Testis (tissue), 2 donors: Measurements from ENCODE around the gene TOMT.

Source experiments
- POLR2A ChIP-seq: fragments of 450-650 bp; IDR thresholded peaks from one replicate; pipeline ENCODE4 v1.6.1; 2017; ENCODE audit warnings: antibody characterized with exemption, mild to moderate bottlenecking, moderate library complexity
- TF ChIP-seq, protein P1 (sequence below), 3 experiments: fragments of 450-650 bp in 2 of 3; fragments of 200-600 bp in 1 of 3; sonication (generic) in 1 of 3; IDR thresholded peaks; one replicate each; pipeline ENCODE4 v1.5.1; 2016 to 2019; ENCODE audit warnings: antibody characterized with exemption in 3 of 3, mild to moderate bottlenecking in 2 of 3, moderate library complexity in 1 of 3

DNA sequence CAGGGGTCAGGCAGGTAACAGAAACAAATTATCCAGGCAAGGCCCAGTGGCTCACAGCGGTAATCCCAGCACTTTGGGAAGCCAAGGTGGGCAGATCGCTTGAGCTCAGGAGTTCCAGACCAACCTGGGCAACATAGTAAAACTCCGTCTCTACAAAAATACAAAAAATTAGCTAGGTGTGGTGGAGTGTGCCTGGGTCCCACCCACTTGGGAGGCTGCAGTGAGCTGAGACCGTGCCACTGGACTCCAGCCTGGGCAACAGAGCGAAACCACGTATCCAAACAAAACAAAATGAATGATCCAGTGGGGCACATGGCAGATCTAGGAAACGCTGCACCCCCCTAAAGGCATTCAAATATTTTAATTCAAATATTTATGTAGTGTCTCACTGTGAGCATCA lies 35.2 kb upstream of the TOMT start:
- TF ChIP-seq POLR2A: no peak
- TF ChIP-seq, protein P1, sequence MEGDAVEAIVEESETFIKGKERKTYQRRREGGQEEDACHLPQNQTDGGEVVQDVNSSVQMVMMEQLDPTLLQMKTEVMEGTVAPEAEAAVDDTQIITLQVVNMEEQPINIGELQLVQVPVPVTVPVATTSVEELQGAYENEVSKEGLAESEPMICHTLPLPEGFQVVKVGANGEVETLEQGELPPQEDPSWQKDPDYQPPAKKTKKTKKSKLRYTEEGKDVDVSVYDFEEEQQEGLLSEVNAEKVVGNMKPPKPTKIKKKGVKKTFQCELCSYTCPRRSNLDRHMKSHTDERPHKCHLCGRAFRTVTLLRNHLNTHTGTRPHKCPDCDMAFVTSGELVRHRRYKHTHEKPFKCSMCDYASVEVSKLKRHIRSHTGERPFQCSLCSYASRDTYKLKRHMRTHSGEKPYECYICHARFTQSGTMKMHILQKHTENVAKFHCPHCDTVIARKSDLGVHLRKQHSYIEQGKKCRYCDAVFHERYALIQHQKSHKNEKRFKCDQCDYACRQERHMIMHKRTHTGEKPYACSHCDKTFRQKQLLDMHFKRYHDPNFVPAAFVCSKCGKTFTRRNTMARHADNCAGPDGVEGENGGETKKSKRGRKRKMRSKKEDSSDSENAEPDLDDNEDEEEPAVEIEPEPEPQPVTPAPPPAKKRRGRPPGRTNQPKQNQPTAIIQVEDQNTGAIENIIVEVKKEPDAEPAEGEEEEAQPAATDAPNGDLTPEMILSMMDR (IDR thresholded peaks at IDR 0.05): no peak
